Measurements from ENCODE around the gene B3GNT9.

GRCh38 chr16:67180166-67180565 is 29.4 kb upstream of the B3GNT9 start:
- TF ChIP-seq EZH2 (IDR thresholded peaks at IDR 0.05; ENCODE audit: low read depth) (no peak), CTCF (conservative IDR thresholded peaks at IDR 0.05) (no peak)
